ENCODE measurements around the gene FOXO6. TPM values are rescaled to one million over a fixed set of nuclear protein-coding genes. Genes with fewer than 3 reads are reported as not detected.

FOXO6 gene
- polyA plus RNA-seq, 1 of the 3 experiments (the other 2 are of a cell fraction): 0.35 TPM

GRCh38 chr1:41345434-41346075, 15.7 kb upstream of the FOXO6 start:
- CTCF ChIA-PET: interaction anchor here (1.2 kb wide), 1 partner anchor 62 kb away, joined by 3 read pairs; no protein-coding TSS in a partner anchor

More at GRCh38 chr1:41345434-41346075, 15.7 kb upstream of the FOXO6 start:
- Histone ChIP-seq H3K36me3 (replicated peaks in 1 of 2; ENCODE audit: control insufficient read depth in 1 of 2, insufficient read depth in 2 of 2, low read length in 1 of 2) (no peaks in the 10 kb centered on the region), H3F3A (replicated peaks; ENCODE audit: insufficient read depth) (no peaks in the 10 kb centered on the region), H3K4me1 (ENCODE audit: control insufficient read depth in 1 of 2, insufficient read depth in 2 of 2, low read depth in 1 of 2, low read length in 1 of 2) (peaks cover 0 to 4% of the 10 kb centered on the region in 2 experiments; a peak in 1 of 4 replicates), H3K27me3 (ENCODE audit: insufficient read depth) (no peaks in the 10 kb centered on the region), H3K9me2 (no peaks in the 10 kb centered on the region), H3K4me3 (ENCODE audit: low read depth in 2 of 2, low read length in 1 of 2) (no peak overlapping the region), H3K27ac (ENCODE audit: low read depth in 2 of 2, low read length in 1 of 2) (no peak overlapping the region), H2AFZ (ENCODE audit: low read depth) (no peak overlapping the region), H3K79me2 (ENCODE audit: insufficient read depth) (no peaks in the 10 kb centered on the region), H3K9me3 (no peaks in the 10 kb centered on the region), H3K9ac (no peak overlapping the region), H3K4me2 (no peak overlapping the region), H4K20me1 (ENCODE audit: insufficient read depth) (no peaks in the 10 kb centered on the region)
- no peak for DNase-seq
- POLR2A ChIA-PET: no interaction called here
- TF ChIP-seq NFIC (IDR thresholded peaks at IDR 0.05; ENCODE audit: borderline replicate concordance): no peak
- TF ChIP-seq MAX (IDR thresholded peaks at IDR 0.05; ENCODE audit: low read depth): no peak
- TF ChIP-seq RXRA (IDR thresholded peaks at IDR 0.05; ENCODE audit: borderline replicate concordance, low read depth): no peak
- TF ChIP-seq PBX3 (IDR thresholded peaks at IDR 0.05): no peak
- TF ChIP-seq FOXJ3 (CRISPR knock-in tag; IDR thresholded peaks at IDR 0.05): no peak
- TF ChIP-seq SMC3 (IDR thresholded peaks at IDR 0.05; ENCODE audit: low read depth, low read length): no peak
- no peak for TF ChIP-seq NRF1 (IDR thresholded peaks at IDR 0.05; ENCODE audit: low read depth, low read length)
- TF ChIP-seq REST (IDR thresholded peaks at IDR 0.05; ENCODE audit: low read depth, low read length): no peak
- no peak for TF ChIP-seq ZBTB33 (IDR thresholded peaks at IDR 0.05; ENCODE audit: borderline replicate concordance, low read depth)
- no peak for TF ChIP-seq USF2 (IDR thresholded peaks at IDR 0.05; ENCODE audit: borderline replicate concordance, low read depth, low read length)
- no peak for TF ChIP-seq TCF12 (IDR thresholded peaks at IDR 0.05)
- no peak for TF ChIP-seq YY1 (IDR thresholded peaks at IDR 0.05; ENCODE audit: low read depth)
- TF ChIP-seq TEAD4 (IDR thresholded peaks at IDR 0.05; ENCODE audit: borderline replicate concordance, insufficient read depth): no peak
- no peak for TF ChIP-seq JUND (IDR thresholded peaks at IDR 0.05)
- no peak for TF ChIP-seq SIN3A (IDR thresholded peaks at IDR 0.05; ENCODE audit: borderline replicate concordance, low read depth, low read length)
- no peak for TF ChIP-seq RAD21 (IDR thresholded peaks at IDR 0.05; ENCODE audit: low read length)
- no peak for TF ChIP-seq GABPA (IDR thresholded peaks at IDR 0.05; ENCODE audit: low read depth)
- no peak for TF ChIP-seq TAF1 (IDR thresholded peaks at IDR 0.05; ENCODE audit: borderline replicate concordance, low read depth, low read length)
- no peak for TF ChIP-seq FOSL2 (IDR thresholded peaks at IDR 0.05; ENCODE audit: borderline replicate concordance, low read depth)
- 88% methylated on average over 2 of the region's 4 CpGs for WGBS (ENCODE audit: low lambda C conversion rate)
